GM19372 (cell line): ENCODE results near the gene IPO5.

Experiments
- ATAC-seq: cut with Tn5 transposase; IDR thresholded peaks from one replicate; pipeline ENCODE4 v1.9.1; 2021; ENCODE audit warnings: mild to moderate bottlenecking, low read depth, moderate library complexity; ENCODE audit not compliant: unreplicated experiment

Gene IPO5

GRCh38 chr13:97953376-97953970 lies at the start of gene IPO5:
Gene IPO5 (plus strand): TSS chr13:97953675. CDS start chr13:97976697, 23,022 bp downstream.
- no peak for ATAC-seq

- ATAC-seq, result no peak
Observed at GRCh38 chr13:97904059-97904458, 49.4 kb upstream of the IPO5 start.

- ATAC-seq, result no peak
Observed at GRCh38 chr13:97905517-97905916, 48.0 kb upstream of the IPO5 start.

GRCh38 chr13:97911311-97912138 lies 42.0 kb upstream of the IPO5 start:
- ATAC-seq, result no peak

GRCh38 chr13:97912139-97912535 lies 41.3 kb upstream of the IPO5 start:
- ATAC-seq, result no peak

- ATAC-seq, result no peak
Observed at GRCh38 chr13:97913206-97913605, 40.3 kb upstream of the IPO5 start.

- no peak for ATAC-seq
Observed at GRCh38 chr13:97914540-97914939, 38.9 kb upstream of the IPO5 start.

- no peak for ATAC-seq
Observed at GRCh38 chr13:97921176-97921816, 32.2 kb upstream of the IPO5 start.

GRCh38 chr13:97928301-97928700 lies 25.2 kb upstream of the IPO5 start:
- no peak for ATAC-seq

- ATAC-seq, result no peak
Observed at GRCh38 chr13:97932036-97932435, 21.4 kb upstream of the IPO5 start.

GRCh38 chr13:97932647-97933046 lies 20.8 kb upstream of the IPO5 start:
- ATAC-seq, result no peak

- no peak for ATAC-seq
Observed at GRCh38 chr13:97933776-97934175, 19.7 kb upstream of the IPO5 start.

- no peak for ATAC-seq
Observed at GRCh38 chr13:97934590-97934989, 18.9 kb upstream of the IPO5 start.

GRCh38 chr13:97935071-97935470 lies 18.4 kb upstream of the IPO5 start:
- ATAC-seq, result no peak

- no peak for ATAC-seq
Observed at GRCh38 chr13:97936036-97936435, 17.4 kb upstream of the IPO5 start.

GRCh38 chr13:97938706-97939475 lies 14.6 kb upstream of the IPO5 start:
- ATAC-seq, result no peak

GRCh38 chr13:97944396-97945029 lies 9.0 kb upstream of the IPO5 start:
- no peak for ATAC-seq

GRCh38 chr13:97945342-97945741 lies 8.1 kb upstream of the IPO5 start:
- no peak for ATAC-seq

GRCh38 chr13:97945792-97946419 lies 7.6 kb upstream of the IPO5 start:
- no peak for ATAC-seq
